HG02798 (cell line): Measurements from ENCODE around the gene RAP1GAP.

ENCODE experiments used
- ATAC-seq: cut with Tn5 transposase; IDR thresholded peaks from one replicate; pipeline ENCODE4 v1.9.1; 2021; ENCODE audit warnings: mild to moderate bottlenecking; ENCODE audit not compliant: unreplicated experiment, poor library complexity

RAP1GAP gene

GRCh38 chr1:21616372-21616771, 52.8 kb downstream of the RAP1GAP start:
- no peak for ATAC-seq

GRCh38 chr1:21614419-21615115, 54.6 kb downstream of the RAP1GAP start:
- ATAC-seq = no peak

- no peak for ATAC-seq
Observed at GRCh38 chr1:21613072-21613867, 55.9 kb downstream of the RAP1GAP start.

GRCh38 chr1:21612057-21612456, 57.1 kb downstream of the RAP1GAP start:
- no peak for ATAC-seq

GRCh38 chr1:21610989-21611785, 58.0 kb downstream of the RAP1GAP start:
- no peak for ATAC-seq

- ATAC-seq = no peak
Observed at GRCh38 chr1:21610027-21610426, 59.1 kb downstream of the RAP1GAP start.

GRCh38 chr1:21608798-21609197, 60.4 kb downstream of the RAP1GAP start:
- ATAC-seq = no peak

GRCh38 chr1:21607549-21608529, 61.3 kb downstream of the RAP1GAP start:
- ATAC-seq = peak; percentile 61

GRCh38 chr1:21605964-21606705, 63.0 kb downstream of the RAP1GAP start:
- ATAC-seq = no peak

GRCh38 chr1:21605012-21605715, 64.0 kb downstream of the RAP1GAP start:
- no peak for ATAC-seq

GRCh38 chr1:21604208-21604957, 64.8 kb downstream of the RAP1GAP start:
- ATAC-seq = no peak

GRCh38 chr1:21603177-21604138, 65.7 kb downstream of the RAP1GAP start:
- no peak for ATAC-seq

GRCh38 chr1:21601278-21602048, 67.7 kb downstream of the RAP1GAP start:
- ATAC-seq = no peak

GRCh38 chr1:21599402-21599801, 69.8 kb downstream of the RAP1GAP start:
- no peak for ATAC-seq

- no peak for ATAC-seq
Observed at GRCh38 chr1:21598904-21599303, 70.3 kb downstream of the RAP1GAP start.

- no peak for ATAC-seq
Observed at GRCh38 chr1:21598417-21598816, 70.7 kb downstream of the RAP1GAP start.
